Stimulated activated CD4-positive, alpha-beta T cell treated with anti-CD3 and anti-CD28 coated beads, Interleukin-15, amount 100 ng/mL, for 1 hour (primary cell): ENCODE results near the gene SNN.

Experiments
- DNase-seq, 2 donors: peaks; one replicate each; pipeline ENCODE4 v3.0.0-alpha.2; 2020; ENCODE audit warnings: low read depth in 1 of 2, low spot score in 1 of 2

Gene SNN

DNA sequence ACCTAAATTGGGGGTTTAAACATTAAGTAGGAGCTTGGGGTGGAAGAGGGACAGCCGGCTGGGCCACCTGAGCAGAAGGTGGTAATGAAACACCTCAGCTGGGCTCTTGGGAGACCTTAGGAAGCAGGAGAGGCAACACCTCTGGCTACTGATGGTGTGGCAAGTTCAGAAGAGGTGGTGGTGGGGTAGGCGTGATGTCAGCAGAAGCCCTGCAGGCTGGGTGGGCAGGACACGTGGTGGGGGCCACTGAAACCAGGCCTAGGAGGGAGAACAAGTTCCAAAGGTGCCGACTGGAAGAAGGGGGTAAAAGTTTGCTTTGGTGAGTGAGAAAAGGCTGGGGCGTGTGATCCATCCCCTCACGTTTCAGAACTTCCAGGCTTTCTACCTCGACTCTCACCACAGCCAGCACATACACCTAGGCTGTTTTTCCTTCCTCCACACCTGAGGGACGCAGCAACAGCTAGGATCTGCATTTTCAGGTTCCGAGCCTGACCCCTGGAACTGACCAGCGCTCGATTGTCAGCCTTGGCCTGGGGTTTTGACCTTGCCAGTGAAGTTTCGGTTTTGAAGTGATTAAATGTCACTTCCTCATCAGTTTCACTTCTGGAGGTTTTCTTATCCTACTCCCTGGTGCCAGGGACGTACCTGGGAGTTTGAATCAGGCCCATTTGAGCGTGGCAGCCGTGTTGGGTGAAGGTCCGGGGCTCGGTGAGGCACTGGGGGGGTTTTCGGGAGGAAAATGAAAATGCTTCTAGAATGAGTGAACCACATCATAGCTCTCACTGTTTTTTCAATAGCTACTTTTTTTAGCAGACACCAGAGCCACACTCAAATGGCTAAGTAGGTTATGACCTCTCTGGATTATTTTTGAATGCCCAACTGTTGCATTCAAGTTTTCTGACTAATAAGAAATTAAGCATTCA, 10.0 kb downstream of the SNN start:
- no peak for DNase-seq

DNA sequence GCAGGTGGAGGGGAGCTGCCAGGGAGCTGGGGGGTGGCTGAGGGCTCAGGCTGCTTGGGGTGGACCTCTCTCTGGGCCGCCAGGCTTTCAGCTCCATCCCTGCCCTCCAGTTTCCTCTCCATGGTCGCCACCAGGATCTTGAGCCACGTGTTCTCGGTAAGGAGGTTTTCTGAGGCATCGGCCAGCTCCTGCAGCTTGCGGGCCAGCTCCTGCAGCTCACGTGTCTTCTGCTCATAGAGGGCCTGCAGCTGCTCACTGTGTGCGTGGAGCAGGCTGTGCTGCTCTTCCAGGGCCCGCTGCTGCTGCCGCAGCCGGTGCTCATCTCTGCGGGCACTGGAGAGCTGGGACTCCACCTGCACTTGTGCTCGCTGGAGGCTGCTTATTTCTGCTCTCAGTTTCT, 11.0 kb downstream of the SNN start:
- no peak for DNase-seq

DNA sequence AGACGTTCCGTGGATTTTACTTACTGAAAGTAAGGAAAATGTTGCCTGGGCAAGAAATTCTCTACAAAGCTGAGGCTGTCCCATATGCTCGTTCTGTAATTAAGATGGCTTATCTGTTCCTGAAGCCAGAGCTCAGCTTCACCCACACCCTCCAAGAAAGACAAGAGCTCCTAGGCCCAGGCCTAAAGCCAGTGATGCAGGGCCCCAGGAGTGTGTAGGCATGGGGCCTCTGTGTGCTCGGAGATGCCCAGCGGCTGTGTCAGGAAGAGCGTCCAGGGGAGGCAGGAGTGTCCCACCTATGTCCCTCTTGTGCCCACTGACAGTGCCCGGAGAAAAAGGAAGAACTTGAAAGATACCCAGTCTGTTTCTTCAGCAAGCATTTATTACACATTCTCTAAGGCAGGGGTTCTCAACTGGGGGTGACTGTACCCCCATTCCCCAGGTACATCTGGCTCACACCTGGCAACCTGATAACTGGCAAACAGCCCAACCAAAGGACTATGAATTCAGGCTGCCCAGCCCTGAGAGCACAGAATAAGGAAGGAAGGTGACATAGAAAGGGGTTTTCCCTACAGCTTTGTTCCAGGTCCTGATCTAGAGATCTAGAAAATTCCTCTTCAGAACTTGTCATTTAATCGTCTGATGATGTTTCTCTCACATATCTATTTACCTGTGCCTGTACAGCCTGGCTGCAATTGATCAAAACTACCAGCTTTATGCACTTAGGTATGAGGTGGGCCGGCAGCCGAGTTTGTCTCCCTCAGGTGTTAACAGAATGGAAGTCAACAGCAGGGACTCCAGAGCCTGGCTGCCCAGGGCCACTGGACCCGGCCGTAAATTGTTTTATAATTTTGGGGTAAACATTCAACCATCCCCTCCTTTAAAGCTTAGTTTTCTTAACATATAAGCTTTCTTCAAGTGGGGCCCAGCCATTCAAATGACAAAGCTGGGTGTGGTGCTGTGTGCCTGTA, 12.0 kb downstream of the SNN start:
- DNase-seq = no peak

DNA sequence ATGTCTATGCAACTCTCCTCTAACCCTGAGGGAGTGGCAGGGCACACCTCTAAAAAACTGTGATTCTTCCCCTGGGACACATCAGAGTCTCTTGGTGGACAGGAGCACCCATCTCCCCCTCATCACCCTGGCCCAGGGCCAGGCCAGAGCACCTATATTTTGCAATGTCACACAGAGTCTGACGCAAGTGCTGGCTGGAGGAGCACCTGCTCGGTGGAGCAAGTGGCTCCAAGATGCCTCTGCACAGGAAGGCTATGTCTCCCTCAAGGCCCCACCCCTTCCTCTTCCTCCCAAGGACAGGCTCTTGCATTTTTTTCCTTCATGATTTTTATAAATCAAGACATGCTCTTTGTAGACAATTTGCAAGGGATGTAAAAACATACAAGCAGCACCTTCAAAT, 13.3 kb downstream of the SNN start:
- no peak for DNase-seq

DNA sequence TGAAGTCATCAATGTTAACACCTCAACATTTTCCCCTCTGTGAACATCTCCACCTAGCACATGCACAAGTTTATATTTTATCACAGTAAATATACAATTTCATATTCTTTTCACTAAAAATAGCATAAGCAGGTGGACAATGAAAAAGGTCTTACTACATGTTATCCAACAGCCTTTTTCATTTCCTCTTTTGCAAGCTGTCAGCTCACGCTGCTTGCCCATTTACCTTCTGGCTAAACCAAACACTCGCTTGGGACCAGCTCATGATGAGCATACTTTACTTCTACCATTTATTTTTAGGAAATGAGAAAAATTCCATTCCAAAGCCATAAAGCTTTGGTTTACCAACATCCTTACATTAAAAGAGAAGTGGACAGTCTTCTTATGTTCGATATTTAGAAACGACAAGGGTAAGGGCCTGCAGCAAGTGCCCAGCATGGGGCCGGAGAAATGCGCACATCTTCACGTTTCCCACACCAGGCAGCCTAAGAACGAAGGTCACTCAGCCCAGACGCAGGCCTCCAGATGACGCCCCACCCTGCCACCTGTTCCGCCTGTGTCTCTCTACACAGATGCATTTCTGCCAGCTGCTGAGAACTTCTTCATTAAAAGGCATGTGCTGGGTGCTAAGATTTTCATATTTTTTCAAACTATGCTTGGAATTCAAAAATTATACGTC, 13.9 kb downstream of the SNN start:
- DNase-seq = no peak

DNA sequence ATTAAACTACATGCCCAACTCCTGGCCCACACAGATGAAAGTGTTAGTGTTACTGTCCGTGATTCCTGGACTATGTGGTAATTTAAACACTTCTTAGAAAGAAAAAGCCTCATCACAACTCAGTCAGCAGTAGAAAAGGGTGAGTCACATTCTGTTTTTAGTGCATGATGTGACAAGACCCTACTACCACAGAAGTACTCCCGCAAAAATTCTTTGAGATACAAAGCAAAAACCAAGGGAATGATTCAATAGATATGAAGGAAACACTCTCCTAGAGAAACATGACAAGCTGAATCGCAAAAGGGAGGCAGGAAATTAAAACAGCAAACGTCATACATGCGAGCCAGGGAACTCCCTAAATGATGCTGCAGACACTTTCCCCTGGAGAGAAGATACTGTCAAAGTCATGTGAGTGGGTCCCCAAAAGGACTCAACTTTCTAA, 14.4 kb downstream of the SNN start:
- no peak for DNase-seq

DNA sequence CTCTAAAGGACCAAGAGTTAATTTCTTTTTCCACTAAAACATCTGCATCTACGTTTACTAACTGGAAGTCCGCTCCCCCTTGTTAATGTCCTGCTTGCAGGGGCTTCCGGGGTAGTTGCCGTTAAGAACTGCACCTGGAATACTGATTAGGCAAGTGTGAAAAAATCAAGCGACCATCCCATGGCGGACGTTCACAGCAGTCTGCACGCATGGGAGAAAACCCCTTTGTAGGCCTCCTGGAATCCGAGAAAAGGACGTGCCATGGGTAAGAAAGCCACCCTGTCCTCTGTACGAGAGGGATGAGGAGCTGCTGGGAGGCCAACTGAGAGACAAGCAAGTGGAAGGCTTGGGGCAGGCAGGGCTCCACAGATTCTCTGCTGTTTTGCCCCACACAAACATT, 14.9 kb downstream of the SNN start:
- no peak for DNase-seq

DNA sequence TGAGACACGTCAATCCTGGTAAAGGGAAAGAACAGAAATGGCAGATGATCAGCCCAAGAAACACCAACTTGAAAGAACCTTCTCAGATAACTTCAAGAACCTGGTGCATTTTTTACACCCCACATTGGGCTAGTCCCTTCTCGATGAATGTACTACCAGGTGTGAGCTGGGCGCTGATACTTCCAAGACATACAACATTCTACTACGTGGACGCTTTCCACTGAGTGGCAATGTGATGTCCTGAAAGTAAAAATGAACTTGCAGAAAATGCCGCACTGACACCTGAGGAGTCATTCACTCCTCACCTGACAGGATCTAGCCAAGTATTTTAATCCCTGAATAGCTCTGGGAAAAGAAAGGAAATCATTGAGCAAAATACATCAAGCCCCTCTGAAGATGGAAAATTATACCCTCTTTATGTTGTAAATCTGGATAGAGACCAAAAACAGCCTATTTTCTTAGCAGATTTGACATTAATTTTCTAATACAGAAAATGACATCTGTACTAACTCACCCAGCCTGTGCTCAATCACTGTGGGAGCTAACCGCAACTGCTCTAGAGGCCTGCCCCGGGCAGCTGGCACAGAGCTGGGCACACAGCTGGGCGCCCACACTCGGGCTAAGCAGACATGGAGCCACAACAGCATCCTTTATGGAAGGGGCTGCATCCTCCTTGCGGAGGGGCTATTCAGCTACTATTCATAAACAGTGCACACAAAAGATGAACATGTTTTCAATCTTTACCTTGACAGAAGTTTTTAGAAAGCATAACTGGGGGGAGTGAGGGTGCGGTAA, 16.2 kb downstream of the SNN start:
- no peak for DNase-seq

DNA sequence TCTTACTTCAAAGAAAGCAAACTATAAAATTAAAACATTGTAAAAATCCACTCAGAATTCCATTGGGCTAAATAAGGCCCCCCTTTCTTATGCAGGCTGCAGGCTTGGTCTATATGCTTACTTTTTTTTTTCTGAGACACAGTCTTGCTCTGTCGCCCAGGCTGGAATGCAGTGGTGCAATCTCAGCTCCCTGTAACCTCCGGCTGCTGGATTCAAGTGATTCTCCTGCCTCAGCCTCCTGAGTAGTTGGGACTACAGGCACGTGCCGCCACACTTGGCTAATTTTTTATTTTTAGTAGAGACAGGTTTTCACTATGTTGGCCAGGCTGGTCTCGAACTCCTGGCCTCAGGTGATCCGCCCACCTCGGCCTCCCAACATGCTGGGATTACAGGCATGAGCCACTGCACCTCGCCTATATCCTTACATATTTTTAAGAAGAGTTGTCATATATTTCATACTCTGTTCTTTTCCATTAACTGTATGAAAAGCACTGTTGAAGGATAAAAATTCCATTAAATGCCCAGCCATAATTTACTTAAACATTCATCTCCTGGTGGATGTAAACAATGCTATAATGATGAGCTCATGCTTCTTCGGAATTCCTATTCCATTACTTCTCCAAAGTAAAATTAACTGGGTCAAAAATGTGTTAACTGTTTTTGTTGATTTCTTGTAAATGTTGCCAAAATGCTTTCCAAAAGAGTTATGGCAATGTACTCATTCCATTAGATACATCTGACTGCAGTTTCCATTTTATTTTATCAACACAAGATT, 17.8 kb downstream of the SNN start:
- no peak for DNase-seq

DNA sequence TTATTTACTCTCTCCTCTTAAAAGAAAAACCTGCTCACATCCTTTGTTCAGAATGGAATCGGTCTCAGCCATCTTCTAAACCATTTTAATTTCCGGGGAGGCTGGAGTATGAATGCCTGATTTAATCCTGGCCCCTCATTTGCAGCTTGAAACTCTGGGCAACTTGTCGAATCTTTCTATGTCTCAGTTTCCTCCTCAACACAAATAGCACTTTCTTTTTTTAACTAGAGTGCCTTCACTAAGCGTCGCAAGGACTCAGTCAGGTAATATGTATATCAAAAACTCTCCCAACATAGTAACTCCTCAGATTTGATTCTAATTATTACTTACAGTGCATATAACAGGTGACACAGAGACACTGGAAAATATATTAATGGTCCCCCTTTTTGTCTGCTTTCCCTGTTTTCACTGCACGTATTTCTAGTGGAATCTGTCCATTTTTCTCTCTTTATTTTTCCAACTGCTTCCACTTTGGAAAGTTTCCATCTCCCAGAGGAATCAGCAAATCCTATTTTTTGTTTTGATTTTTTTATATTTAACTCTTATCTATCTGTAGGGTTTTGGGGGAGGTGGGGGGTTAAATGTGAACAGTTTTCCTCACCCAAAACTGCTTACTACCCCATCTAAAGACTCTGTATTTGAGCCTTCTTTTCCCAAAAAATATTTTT, 18.6 kb downstream of the SNN start:
- no peak for DNase-seq

DNA sequence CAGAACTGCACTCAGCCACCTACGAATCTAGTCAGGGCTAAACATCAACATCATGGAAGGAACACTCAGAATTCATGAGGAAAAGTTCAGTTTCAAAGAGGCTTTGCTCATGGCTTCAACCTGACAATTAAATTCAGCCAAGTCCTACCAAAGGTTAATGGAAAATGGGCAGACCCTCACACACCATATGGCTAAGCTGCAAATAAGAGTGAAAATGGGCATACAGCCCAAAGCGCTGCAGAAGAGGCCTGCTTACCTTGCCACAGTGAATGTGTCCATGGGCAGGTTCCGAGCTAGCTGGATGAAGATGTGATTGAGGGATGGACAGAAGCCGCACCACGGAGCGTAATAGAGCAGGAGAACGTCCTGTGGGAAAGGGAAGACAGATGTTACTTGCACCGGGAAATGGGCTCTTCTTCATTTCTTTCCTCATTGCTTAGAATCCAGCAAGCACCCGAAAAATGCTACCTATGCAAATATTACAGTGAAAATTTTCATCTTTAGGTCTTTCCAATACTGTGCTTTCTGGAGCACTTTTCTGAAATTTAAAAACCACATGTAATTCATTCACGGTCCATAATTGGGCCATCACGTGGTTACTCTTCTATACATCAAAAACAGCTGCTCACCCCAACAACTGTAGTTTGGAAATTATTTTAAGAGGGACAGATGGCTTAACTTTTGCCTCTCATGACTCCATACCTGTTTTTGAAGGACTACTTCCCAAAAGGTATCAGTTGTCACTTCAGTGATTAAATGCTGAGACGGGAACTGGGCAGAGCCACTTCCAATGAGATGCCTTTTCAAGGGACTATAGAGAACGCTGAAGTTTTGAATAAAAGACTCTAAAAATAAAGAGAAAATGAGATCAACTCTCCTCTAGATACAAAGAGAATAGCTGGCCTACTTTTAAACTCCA, 19.6 kb downstream of the SNN start:
- no peak for DNase-seq

DNA sequence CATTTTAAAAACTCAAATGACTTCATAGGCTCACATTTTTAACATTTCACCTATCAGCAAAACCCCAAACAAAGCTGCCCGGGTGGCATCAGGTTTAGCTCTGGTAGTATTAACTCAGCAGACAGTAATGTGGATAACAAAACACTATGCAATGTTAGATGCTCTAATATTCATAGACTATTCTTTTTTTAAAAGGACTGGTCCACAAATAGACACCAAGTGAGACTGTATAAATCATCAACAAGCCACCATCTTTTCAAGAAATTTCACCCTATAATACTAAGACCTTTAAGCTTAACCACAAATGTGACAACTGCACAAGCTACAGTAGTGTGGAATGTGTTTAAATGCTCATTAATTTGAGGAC, 20.2 kb downstream of the SNN start:
- no peak for DNase-seq

DNA sequence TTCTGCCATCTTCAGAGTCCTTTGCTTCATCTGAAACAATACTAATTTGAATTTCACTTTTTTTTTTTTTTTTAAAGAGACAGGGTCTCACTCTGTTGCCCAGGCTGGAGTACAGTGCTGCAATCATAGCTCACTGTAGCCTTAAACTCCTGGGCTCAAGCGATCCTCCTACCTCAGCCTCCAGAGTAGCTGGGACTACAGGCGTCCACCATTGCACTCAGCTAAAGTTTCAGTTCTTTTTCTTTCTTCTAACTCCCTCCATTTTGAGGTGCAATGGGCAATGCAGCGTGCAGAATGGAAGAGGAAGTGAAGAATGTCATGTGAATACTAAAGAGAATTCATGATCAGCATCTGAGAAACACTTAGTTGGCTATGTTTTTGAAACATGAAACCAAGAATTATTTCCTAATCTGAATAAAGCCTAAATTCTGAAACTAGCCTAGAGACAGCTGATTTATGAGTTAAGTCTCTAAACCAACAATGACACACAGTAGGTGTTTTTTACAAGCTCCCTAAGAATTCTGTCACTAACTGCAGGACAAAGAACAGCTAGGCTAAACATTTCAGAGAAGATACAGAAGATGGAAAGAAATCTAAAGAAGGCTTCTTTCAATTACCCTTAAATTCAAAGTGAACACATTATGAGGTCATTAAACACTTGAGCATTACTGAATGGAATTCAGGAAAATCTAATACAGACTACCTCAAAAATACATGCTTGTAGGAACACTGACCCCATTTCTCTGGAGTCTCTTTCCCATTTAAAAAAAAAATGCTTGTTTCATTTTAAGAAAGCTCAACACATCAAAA, 21.0 kb downstream of the SNN start:
- DNase-seq = no peak

DNA sequence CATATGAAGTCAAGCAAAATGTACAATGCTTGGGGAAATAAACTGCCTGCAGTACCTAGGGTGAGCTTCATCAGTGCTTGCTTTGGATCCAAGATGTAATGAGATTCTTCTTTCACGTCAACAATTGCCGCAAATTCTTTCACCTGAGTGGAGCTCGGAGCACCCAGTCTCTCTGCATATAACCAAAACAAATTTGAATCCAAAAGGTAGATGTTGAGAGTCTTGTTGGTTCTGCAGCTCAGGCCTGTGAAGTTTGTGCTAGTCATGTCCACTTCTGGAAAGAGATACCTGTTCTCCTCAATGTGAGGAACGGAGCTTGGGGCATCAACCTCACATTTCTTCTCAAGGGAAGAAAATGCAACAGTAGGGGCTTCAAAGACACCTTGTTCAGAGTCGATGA, 23.0 kb downstream of the SNN start:
- no peak for DNase-seq

DNA sequence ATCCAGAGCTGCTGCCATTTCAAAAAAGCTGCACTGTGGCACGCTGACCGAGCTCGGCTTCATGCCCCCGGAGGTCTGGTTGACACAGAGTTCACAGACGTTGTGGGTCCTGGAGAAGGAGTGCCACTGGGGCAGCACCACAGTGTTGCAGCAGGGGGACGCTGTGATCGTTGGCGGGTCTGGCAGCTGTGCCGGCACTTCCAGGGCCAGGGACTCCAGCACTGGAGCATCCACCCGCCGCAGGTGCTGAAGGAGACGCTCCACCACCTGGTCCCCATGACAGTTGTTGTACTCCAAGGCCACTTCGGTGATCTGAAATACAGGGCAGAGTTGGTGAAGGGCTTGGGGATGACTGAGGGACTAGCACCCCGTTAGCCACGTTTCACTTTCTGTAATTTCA, 23.5 kb downstream of the SNN start:
- DNase-seq = no peak

DNA sequence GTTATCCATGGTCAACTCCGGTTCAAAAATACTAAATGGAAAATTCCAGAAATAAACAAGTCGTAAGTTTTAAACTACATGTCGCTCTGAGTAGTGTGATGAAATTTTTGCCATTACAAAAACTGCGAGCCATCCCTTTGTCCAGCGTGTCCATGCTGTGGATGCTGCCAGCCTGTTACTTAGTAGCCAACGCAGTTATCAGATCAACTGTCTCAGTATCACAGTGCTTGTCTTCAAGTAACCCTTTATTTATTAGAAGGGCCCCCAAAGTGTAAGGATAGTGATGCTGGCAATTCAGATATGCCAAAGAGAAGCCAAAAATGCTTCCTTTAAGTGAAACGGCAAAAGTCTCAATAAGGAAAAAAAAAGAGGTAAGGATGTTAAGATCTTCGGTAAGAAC, 23.9 kb downstream of the SNN start:
- DNase-seq = no peak

DNA sequence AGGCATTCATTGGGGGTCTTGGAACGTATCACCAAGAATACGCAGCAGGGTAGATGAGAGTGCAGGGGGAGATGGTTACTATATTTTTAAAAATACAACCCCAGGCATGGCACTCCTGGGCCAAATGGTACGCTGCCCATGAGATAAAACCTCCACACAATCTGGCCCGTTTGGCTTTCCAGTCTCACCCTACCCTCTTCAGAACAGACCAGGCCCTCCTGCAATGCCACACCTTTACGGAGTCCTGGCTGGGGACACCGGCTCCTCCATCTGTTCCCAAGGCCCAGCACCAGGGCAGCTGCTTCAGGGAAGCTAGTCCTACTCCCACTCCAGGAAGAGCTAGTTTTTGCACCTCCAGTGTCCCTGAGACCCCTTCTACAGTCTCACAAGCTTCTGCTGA, 24.4 kb downstream of the SNN start:
- DNase-seq = no peak
